HepG2 (cell line): ENCODE measurements around the gene CREG2. TPM values are rescaled to one million over a fixed set of nuclear protein-coding genes. Genes with fewer than 3 reads are reported as not detected.

Source experiments
- ARID4A ChIP-seq: sonication (generic); formaldehyde crosslinking; IDR thresholded peaks from 2 replicates; pipeline ENCODE4 v1.5.0; 2020; ENCODE audit warnings: mild to moderate bottlenecking, missing genetic modification reagents, borderline replicate concordance
- CSRNP1 ChIP-seq: sonication (generic); formaldehyde crosslinking; IDR thresholded peaks from 2 replicates; pipeline ENCODE4 v1.8.1; 2023; ENCODE audit warnings: mild to moderate bottlenecking, missing genetic modification reagents
- MBD4 ChIP-seq: IDR thresholded peaks from 2 replicates; pipeline ENCODE4 v1.6.1; 2012; ENCODE audit warnings: low read length, inconsistent platforms, borderline replicate concordance
- NCOA2 ChIP-seq: sonication (generic); formaldehyde crosslinking; IDR thresholded peaks from 2 replicates; pipeline ENCODE4 v1.8.0; 2022; ENCODE audit warnings: inconsistent platforms
- NONO ChIP-seq, 2 experiments: fragments of 450-650 bp in 1 of 2; sonication (generic) in 1 of 2; formaldehyde crosslinking in 1 of 2; IDR thresholded peaks in 1 of 2; conservative IDR thresholded peaks in 1 of 2; 2 replicates each; pipeline versions ENCODE4 v1.6.1 to v1.8.0; 2017 to 2022; ENCODE audit warnings: mild to moderate bottlenecking in 1 of 2, missing genetic modification reagents in 1 of 2, moderate library complexity in 1 of 2
- RARA ChIP-seq: IDR thresholded peaks from 2 replicates; pipeline ENCODE4 v1.6.1; 2016; ENCODE audit warnings: missing genetic modification reagents, missing compliant biosample characterization
- ZNF335 ChIP-seq: sonication (generic); formaldehyde crosslinking; IDR thresholded peaks from 2 replicates; pipeline ENCODE4 v1.4.0; 2020; ENCODE audit warnings: missing genetic modification reagents
- ZNF343 ChIP-seq: sonication (generic); formaldehyde crosslinking; IDR thresholded peaks from 2 replicates; pipeline ENCODE4 v1.4.0; 2020; ENCODE audit warnings: mild to moderate bottlenecking, missing genetic modification reagents
- polyA plus RNA-seq, 8 experiments: library from polyadenylated mRNA; depleted of rRNA in 3 of 8; stranded (reverse) in 7 of 8; unstranded in 1 of 8; fragments of >200 nt; fragmentation: Illumina TruSeq in 4 of 8; extraction: Trizol in 4 of 8; gene quantifications; 2 replicates each; pipeline versions ENCODE4 v1.2.1 to v1.2.3, GENCODE V29; 2011 to 2016; ENCODE audit warnings: low read depth in 4 of 8, missing spikeins in 1 of 8, mixed read lengths in 1 of 8; ENCODE audit not compliant: insufficient read depth in 1 of 8
- total RNA-seq, 5 experiments: library from RNA; depleted of rRNA; stranded (reverse); fragments of >200 nt; fragmentation: Illumina TruSeq; extraction: Trizol; gene quantifications; 2 replicates each; pipeline ENCODE4 v1.2.3, GENCODE V29; 2016; ENCODE audit warnings: low read depth in 1 of 5
- TF ChIP-seq, protein P1 (sequence below): sonication (generic); formaldehyde crosslinking; IDR thresholded peaks from 2 replicates; pipeline ENCODE4 v1.8.1; 2023; ENCODE audit warnings: mild to moderate bottlenecking, missing genetic modification reagents

The CREG2 gene
- total and polyA plus RNA-seq, 2 of the 13 experiments (the other 11 are each of a cell fraction or from before 2014, with no cell fraction given) = 0.18 to 0.26 TPM

GRCh38 chr2:101361522-101361921 is 25.8 kb downstream of the CREG2 start (continued):
- TF ChIP-seq CSRNP1 (no peak), NCOA2 (no peak), ZNF335 (CRISPR knock-in tag) (no peak), NONO (IDR thresholded peaks at IDR 0.05) (no peak), NONO (CRISPR knock-in tag; conservative IDR thresholded peaks at IDR 0.05) (no peak), RARA (no peak), ZNF343 (CRISPR knock-in tag) (no peak), MBD4 (no peak), ARID4A (CRISPR knock-in tag) (no peak)
- TF ChIP-seq, protein P1, sequence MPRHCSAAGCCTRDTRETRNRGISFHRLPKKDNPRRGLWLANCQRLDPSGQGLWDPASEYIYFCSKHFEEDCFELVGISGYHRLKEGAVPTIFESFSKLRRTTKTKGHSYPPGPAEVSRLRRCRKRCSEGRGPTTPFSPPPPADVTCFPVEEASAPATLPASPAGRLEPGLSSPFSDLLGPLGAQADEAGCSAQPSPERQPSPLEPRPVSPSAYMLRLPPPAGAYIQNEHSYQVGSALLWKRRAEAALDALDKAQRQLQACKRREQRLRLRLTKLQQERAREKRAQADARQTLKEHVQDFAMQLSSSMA = no peak
